Muscle of leg (tissue), 9 donors: ENCODE data around the gene DTX4. TPM values are rescaled to one million over a fixed set of nuclear protein-coding genes. Genes with fewer than 3 reads are reported as not detected.

ENCODE experiments used
- polyA plus RNA-seq, 8 donors: library from polyadenylated mRNA; unstranded; fragments of 120-200 nt; gene quantifications; one replicate each; pipeline versions ENCODE4 v1.2.1 to v1.2.3, GENCODE V29; 2013; ENCODE audit warnings: inconsistent platforms in 1 of 8, low replicate concordance in 1 of 8; ENCODE audit not compliant: insufficient read length in 8 of 8, insufficient read depth in 1 of 8
- total RNA-seq: library from RNA; stranded (reverse); fragments of 120-200 nt; gene quantifications from one replicate; pipeline ENCODE4 v1.2.4, GENCODE V29; 2013

The DTX4 gene
- total and polyA plus RNA-seq, 9 donors = 8.9 to 33.0 (median 19.0) TPM

Other genes with a start within 250 kb of the DTX4 start
- 0.58 TPM for gene GLYATL1, start 232.6 kb upstream of the DTX4 start, total RNA-seq
- gene GLYATL1, start 232.6 kb upstream of the DTX4 start, polyA plus RNA-seq = 1 to 10 TPM in 3 of 8 donors, under 1 TPM in 5; 0.48 to 1.2 (median 0.89) TPM
- gene GLYATL1B, start 85.8 kb upstream of the DTX4 start, total RNA-seq = not detected
- under 1 TPM in 1 of 8 donors, not detected in 7; 0.14 TPM for gene GLYATL1B, start 85.8 kb upstream of the DTX4 start, polyA plus RNA-seq
- gene FAM111B, start 64.9 kb upstream of the DTX4 start, total RNA-seq = 8.6 TPM
- gene FAM111B, start 64.9 kb upstream of the DTX4 start, polyA plus RNA-seq = 10 to 100 TPM in 2 of 8 donors, 1 to 10 TPM in 6; 6.7 to 14.4 (median 8.8) TPM
- 29.4 TPM for gene FAM111A, start 29.3 kb upstream of the DTX4 start, total RNA-seq
- 10 to 100 TPM; 18.3 to 32.2 (median 24.5) TPM for gene FAM111A, start 29.3 kb upstream of the DTX4 start, polyA plus RNA-seq
- 13.4 TPM for gene MPEG1, start 40.8 kb downstream of the DTX4 start, total RNA-seq
- gene MPEG1, start 40.8 kb downstream of the DTX4 start, polyA plus RNA-seq = 10 to 100 TPM in 5 of 8 donors, 1 to 10 TPM in 3; 8.8 to 13.8 (median 11.9) TPM
- not detected for gene OR5AN1, start 186.8 kb downstream of the DTX4 start, total RNA-seq
- gene OR5AN1, start 186.8 kb downstream of the DTX4 start, polyA plus RNA-seq = under 1 TPM in 1 of 8 donors, not detected in 7; 0.03 TPM